OCI-LY1 (cell line): ENCODE measurements around the gene HOMER1.

Experiments
- H2AFZ ChIP-seq: fragments of 200-600 bp; sonication (generic), shearing (Covaris generic); 2 replicates; pipeline ENCODE4 v1.6.0; 2014; ENCODE audit warnings: antibody characterized with exemption, mild to moderate bottlenecking, low read length
- H3F3A ChIP-seq: fragments of 200-600 bp; sonication (generic), shearing (Covaris generic); 2 replicates; pipeline ENCODE4 v1.6.0; 2014; ENCODE audit warnings: mild to moderate bottlenecking, antibody characterized with exemption, low read length, moderate library complexity; ENCODE audit not compliant: insufficient read depth
- H3K27ac ChIP-seq: fragments of 200-600 bp; sonication (generic); 2 replicates; pipeline ENCODE4 v1.5.1; 2014; ENCODE audit warnings: low read length, mixed run types, mild to moderate bottlenecking, low read depth; ENCODE audit not compliant: poor library complexity, severe bottlenecking
- H3K27me3 ChIP-seq: fragments of 200-600 bp; sonication (generic); 2 replicates; pipeline ENCODE4 v1.6.0; 2014; ENCODE audit warnings: antibody characterized with exemption, mild to moderate bottlenecking, low read length, moderate library complexity; ENCODE audit not compliant: insufficient read depth
- H3K36me3 ChIP-seq: fragments of 200-600 bp; sonication (generic); 2 replicates; pipeline ENCODE4 v1.6.1; 2014; ENCODE audit warnings: mild to moderate bottlenecking, antibody characterized with exemption, low read length, moderate library complexity, mixed read lengths; ENCODE audit not compliant: insufficient read depth
- H3K4me1 ChIP-seq: fragments of 200-600 bp; sonication (generic); 2 replicates; pipeline ENCODE4 v1.5.1; 2014; ENCODE audit warnings: mild to moderate bottlenecking, low read length, moderate library complexity; ENCODE audit not compliant: insufficient read depth, severe bottlenecking
- H3K4me2 ChIP-seq: fragments of 200-600 bp; sonication (generic), shearing (Covaris generic); 2 replicates; pipeline ENCODE4 v1.6.1; 2014; ENCODE audit warnings: low read length
- H3K4me3 ChIP-seq: fragments of 200-600 bp; sonication (generic); 2 replicates; pipeline ENCODE4 v1.5.1; 2014; ENCODE audit warnings: low read length, low read depth, mild to moderate bottlenecking, mixed read lengths; ENCODE audit not compliant: poor library complexity, severe bottlenecking
- H3K79me2 ChIP-seq: fragments of 200-600 bp; shearing (Covaris generic); 2 replicates; pipeline ENCODE4 v1.6.1; 2016; ENCODE audit warnings: mixed run types, low read length, mixed read lengths; ENCODE audit not compliant: insufficient read depth
- H3K9ac ChIP-seq: fragments of 200-600 bp; sonication (generic), shearing (Covaris generic); 2 replicates; pipeline ENCODE4 v1.6.1; 2014; ENCODE audit warnings: mild to moderate bottlenecking, low read length, mixed read lengths
- H3K9me2 ChIP-seq: fragments of 200-600 bp; sonication (generic), shearing (Covaris generic); 2 replicates; pipeline ENCODE4 v1.6.1; 2014; ENCODE audit warnings: low read depth, mild to moderate bottlenecking, low read length, mixed read lengths
- H3K9me3 ChIP-seq: fragments of 200-600 bp; shearing (Covaris generic); 2 replicates; pipeline ENCODE4 v1.6.1; 2014; ENCODE audit warnings: low read length, mixed read lengths
- H4K20me1 ChIP-seq: fragments of 200-600 bp; sonication (generic), shearing (Covaris generic); 2 replicates; pipeline ENCODE4 v1.6.0; 2016; ENCODE audit warnings: mild to moderate bottlenecking, low read length; ENCODE audit not compliant: insufficient read depth
- CTCF ChIP-seq: fragments of 200-600 bp; sonication (generic), shearing (Covaris generic); IDR thresholded peaks from 2 replicates; pipeline ENCODE4 v1.5.1; 2017; ENCODE audit warnings: mild to moderate bottlenecking, antibody characterized with exemption, low read length, moderate library complexity, mixed read lengths
- EZH2 ChIP-seq: fragments of 200-600 bp; sonication (generic), shearing (Covaris generic); IDR thresholded peaks from 2 replicates; pipeline ENCODE4 v1.8.0; 2017; ENCODE audit warnings: borderline replicate concordance, mixed run types, mild to moderate bottlenecking, antibody characterized with exemption, low read length, moderate library complexity, mixed read lengths

The HOMER1 gene

GRCh38 chr5:79454043-79454442 is 59.9 kb downstream of the HOMER1 start:
- Histone ChIP-seq H3K9me3 (no peaks in the 10 kb centered on the region), H3K4me2 (no peak overlapping the region), H3K27ac (no peak overlapping the region), H3K79me2 (no peaks in the 10 kb centered on the region), H3K4me1 (no peaks in the 10 kb centered on the region), H4K20me1 (no peaks in the 10 kb centered on the region), H3K9ac (no peak overlapping the region), H2AFZ (no peak overlapping the region), H3K9me2 (no peaks in the 10 kb centered on the region), H3K27me3 (no peaks in the 10 kb centered on the region), H3K36me3 (no peaks in the 10 kb centered on the region), H3K4me3 (no peak overlapping the region), H3F3A (no peaks in the 10 kb centered on the region)
- TF ChIP-seq CTCF (no peak), EZH2 (no peak)

- Histone ChIP-seq H3K9me3 (no peaks in the 10 kb centered on the region), H3K36me3 (no peaks in the 10 kb centered on the region), H3K9ac (no peak overlapping the region), H3F3A (no peaks in the 10 kb centered on the region), H3K27me3 (no peaks in the 10 kb centered on the region), H2AFZ (no peak overlapping the region), H3K27ac (no peak overlapping the region), H3K4me1 (no peaks in the 10 kb centered on the region), H3K4me3 (no peak overlapping the region), H3K4me2 (no peak overlapping the region), H3K79me2 (no peaks in the 10 kb centered on the region), H4K20me1 (no peaks in the 10 kb centered on the region), H3K9me2 (no peaks in the 10 kb centered on the region)
- no peak for TF ChIP-seq EZH2
- TF ChIP-seq CTCF = no peak
These were observed 65.6 kb downstream of the HOMER1 start for GRCh38 chr5:79448336-79448735.

- H3K9ac ChIP-seq = no peak overlapping the region
- H3F3A ChIP-seq = no peaks in the 10 kb centered on the region
- no peaks in the 10 kb centered on the region for H3K4me1 ChIP-seq
- no peaks in the 10 kb centered on the region for H3K36me3 ChIP-seq
- no peak overlapping the region for H3K4me2 ChIP-seq
- H3K9me2 ChIP-seq = no peaks in the 10 kb centered on the region
- H3K27ac ChIP-seq = no peak overlapping the region
- TF ChIP-seq EZH2 (no peak), CTCF (no peak)
- no peak overlapping the region for H2AFZ ChIP-seq
- H3K27me3 ChIP-seq = no peaks in the 10 kb centered on the region
- H3K9me3 ChIP-seq = no peaks in the 10 kb centered on the region
- H4K20me1 ChIP-seq = no peaks in the 10 kb centered on the region
- H3K79me2 ChIP-seq = no peaks in the 10 kb centered on the region
- H3K4me3 ChIP-seq = no peak overlapping the region
These were observed 77.1 kb downstream of the HOMER1 start for GRCh38 chr5:79436821-79437220.
